Neural progenitor cell (in vitro differentiated cells): Measurements from ENCODE around the gene IGFBP4.

Experiments used
- CTCF ChIP-seq: fragments of 200-600 bp; sonication (generic); IDR thresholded peaks from 2 replicates; pipeline ENCODE4 v1.5.1; 2017; ENCODE audit warnings: antibody characterized with exemption, mild to moderate bottlenecking
- EZH2 ChIP-seq: fragments of 200-600 bp; sonication (generic); IDR thresholded peaks from 2 replicates; pipeline ENCODE4 v1.6.1; 2017; ENCODE audit warnings: antibody characterized with exemption, mild to moderate bottlenecking, moderate library complexity
- EZH2phosphoT487 ChIP-seq: fragments of 200-600 bp; sonication (generic); IDR thresholded peaks from 2 replicates; pipeline ENCODE4 v1.6.1; 2017; ENCODE audit warnings: antibody characterized with exemption

- TF ChIP-seq EZH2phosphoT487 (no peak), CTCF (no peak), EZH2 (no peak)
These were observed 25.3 kb downstream of the IGFBP4 start for GRCh38 chr17:40468560-40468959.
